K562 (cell line): ENCODE results near the gene AQP1. TPM values are rescaled to one million over a fixed set of nuclear protein-coding genes. Genes with fewer than 3 reads are reported as not detected.

ENCODE experiments used
- ATAC-seq: fragments of 200-7000 bp; cut with Tn5 transposase; 3 replicates; pipeline ENCODE4 v1.9.1; 2020; ENCODE audit warnings: moderate library complexity
- BruUV-seq: library from RNA; stranded (reverse); fragments of 400-500 nt; replicated peaks from 2 replicates; lab custom pipeline; 2021; lab: Mats Ljungman, UMichigan
- CTCF ChIA-PET: fragments of 300-600 bp; formaldehyde crosslinking; extraction: SDS; loops from one replicate; lab custom pipeline; 2021; ENCODE audit warnings: low intra/inter-chr PET ratio; lab: Yijun Ruan, JAX
- POLR2A ChIA-PET: fragments of 300-600, 350-650 bp; sonication (Branson Sonifier 250); formaldehyde crosslinking; extraction: SDS; loops from one replicate; lab custom pipeline; 2021; ENCODE audit warnings: antibody characterized with exemption, inconsistent platforms; lab: Yijun Ruan, JAX
- DNase-seq, 4 experiments: peaks; one replicate each; pipeline versions ENCODE4 v3.0.0 to v3.0.0-alpha.2; 2011 to 2018; ENCODE audit warnings: low spot score in 3 of 4, mixed read lengths in 3 of 4; ENCODE audit errors: extremely low read depth in 1 of 4
- FAIRE-seq: peaks from 2 replicates; lab custom pipeline; 2011; peaks lifted over from hg19 to GRCh38; lab: Jason Lieb, UNC
- H2AFZ ChIP-seq: 2 replicates; pipeline ENCODE4 v1.6.0; 2011; ENCODE audit warnings: low read depth, low read length, control low read depth, inconsistent platforms
- H3K27ac ChIP-seq: fragments of 200-600 bp; 3 replicates; pipeline ENCODE4 v1.8.0; 2011; ENCODE audit warnings: low read depth, mild to moderate bottlenecking, control low read depth, inconsistent platforms, low read length, moderate library complexity, mixed read lengths; ENCODE audit errors: extremely low read depth
- H3K27me3 ChIP-seq, 2 experiments: fragments of 300-600 bp in 1 of 2; 2 replicates in 1 of 2; 3 replicates in 1 of 2; pipeline versions ENCODE4 v1.6.0 to v1.8.0; 2011; ENCODE audit warnings: inconsistent platforms in 2 of 2, low read length in 2 of 2, mild to moderate bottlenecking in 1 of 2, mixed read lengths in 1 of 2, moderate library complexity in 1 of 2; ENCODE audit not compliant: control insufficient read depth in 2 of 2, insufficient read depth in 2 of 2
- H3K36me3 ChIP-seq: fragments of 300-600 bp; 3 replicates; pipeline ENCODE4 v1.8.0; 2011; ENCODE audit warnings: mild to moderate bottlenecking, low read length, inconsistent platforms; ENCODE audit not compliant: control insufficient read depth, insufficient read depth
- H3K4me1 ChIP-seq, 2 experiments: fragments of 200-600 bp in 1 of 2; replicated peaks in 1 of 2; 2 replicates in 1 of 2; 3 replicates in 1 of 2; pipeline versions ENCODE4 v1.5.1 to v1.8.0; 2011; ENCODE audit warnings: inconsistent platforms in 2 of 2, low read length in 2 of 2, mild to moderate bottlenecking in 1 of 2, mixed read lengths in 1 of 2, moderate library complexity in 1 of 2; ENCODE audit not compliant: control insufficient read depth in 2 of 2, insufficient read depth in 2 of 2
- H3K4me2 ChIP-seq: 2 replicates; pipeline ENCODE4 v1.6.1; 2011; ENCODE audit warnings: low read length, control low read depth, inconsistent platforms, mixed read lengths; ENCODE audit not compliant: insufficient read depth
- H3K4me3 ChIP-seq: fragments of 200-600 bp; sonication (generic), shearing (Covaris generic); 2 replicates; pipeline ENCODE4 v1.5.1; 2016; ENCODE audit warnings: control low read depth, inconsistent platforms
- H3K79me2 ChIP-seq: fragments of 200-600 bp; 3 replicates; pipeline ENCODE4 v1.8.0; 2011; ENCODE audit warnings: low read length, inconsistent platforms; ENCODE audit not compliant: control insufficient read depth, insufficient read depth
- H3K9ac ChIP-seq, 2 experiments: 2 replicates each; pipeline versions ENCODE4 v1.6.0 to v1.6.1; 2011; ENCODE audit warnings: low read depth in 2 of 2, low read length in 2 of 2, control low read depth in 1 of 2, inconsistent platforms in 1 of 2, mild to moderate bottlenecking in 1 of 2, mixed read lengths in 1 of 2; ENCODE audit not compliant: insufficient read depth in 1 of 2
- H3K9me1 ChIP-seq: one replicate; pipeline ENCODE4 v1.6.0; 2011; ENCODE audit warnings: inconsistent platforms, mild to moderate bottlenecking, low read length, moderate library complexity; ENCODE audit not compliant: control insufficient read depth, insufficient read depth
- H3K9me3 ChIP-seq: replicated peaks from 2 replicates; pipeline ENCODE4 v1.5.1; 2011; ENCODE audit warnings: low read depth, low read length, inconsistent platforms; ENCODE audit not compliant: control insufficient read depth, insufficient read depth
- H4K20me1 ChIP-seq: replicated peaks from 2 replicates; pipeline ENCODE4 v1.6.1; 2011; ENCODE audit warnings: low read length, inconsistent platforms, mixed read lengths; ENCODE audit not compliant: control insufficient read depth, insufficient read depth
- ERF ChIP-seq: fragments of 450-650 bp; formaldehyde crosslinking; IDR thresholded peaks from 2 replicates; pipeline ENCODE4 v1.4.0; 2020; ENCODE audit warnings: mild to moderate bottlenecking, mixed read lengths
- HDAC1 ChIP-seq, 2 experiments: fragments of 450-650 bp; IDR thresholded peaks; 2 replicates each; pipeline ENCODE4 v1.6.1; 2016 to 2017; ENCODE audit warnings: inconsistent platforms in 1 of 2, mild to moderate bottlenecking in 1 of 2, moderate library complexity in 1 of 2
- LCOR ChIP-seq: sonication (generic); formaldehyde crosslinking; IDR thresholded peaks from 2 replicates; pipeline ENCODE4 v1.8.0; 2022; ENCODE audit warnings: mild to moderate bottlenecking, missing genetic modification reagents
- MAFK ChIP-seq: IDR thresholded peaks from 2 replicates; pipeline ENCODE4 v1.6.1; 2011; ENCODE audit warnings: low read length, improper control_type of control experiment
- NCOA2 ChIP-seq, 2 experiments: fragments of 450-650 bp; IDR thresholded peaks; 2 replicates each; pipeline ENCODE4 v1.6.1; 2018; ENCODE audit warnings: mild to moderate bottlenecking in 2 of 2, moderate library complexity in 1 of 2; ENCODE audit not compliant: partially characterized antibody in 2 of 2
- POLR2B ChIP-seq: fragments of 450-650 bp; IDR thresholded peaks from 2 replicates; pipeline ENCODE4 v1.6.1; 2018; ENCODE audit warnings: low read depth; ENCODE audit not compliant: partially characterized antibody
- RBM15 ChIP-seq: fragments of 200-400 bp; formaldehyde crosslinking; IDR thresholded peaks from 2 replicates; pipeline ENCODE4 v1.6.1; 2018; ENCODE audit warnings: mild to moderate bottlenecking, low read length, moderate library complexity; ENCODE audit not compliant: insufficient read depth
- RBM25 ChIP-seq: fragments of 200-400 bp; formaldehyde crosslinking; IDR thresholded peaks from 2 replicates; pipeline ENCODE4 v1.6.1; 2018; ENCODE audit warnings: low read length, low read depth, moderate library complexity; ENCODE audit not compliant: severe bottlenecking
- SNIP1 ChIP-seq: fragments of 450-650 bp; IDR thresholded peaks from 2 replicates; pipeline ENCODE4 v1.7.1; 2017; ENCODE audit warnings: low read depth, mild to moderate bottlenecking
- ZBTB12 ChIP-seq: fragments of 250-450 bp; sonication (Bioruptor Pico); IDR thresholded peaks from 2 replicates; pipeline ENCODE4 v1.4.0; 2020
- ZC3H11A ChIP-seq: IDR thresholded peaks from 2 replicates; pipeline ENCODE4 v1.6.1; 2012; ENCODE audit warnings: low read depth, low read length, improper control_type of control experiment
- WGBS: fragments of 100-300 bp; shearing (Covaris generic); methylation state at CpG from one replicate; pipeline ENCODE4 v1.1.6; 2016; ENCODE audit warnings: low coverage, mixed read lengths; ENCODE audit not compliant: insufficient coverage; ENCODE audit errors: missing lambda C conversion rate; 5-methylcytosine and 5-hydroxymethylcytosine counted together
- in situ Hi-C: fragments of 300-500 bp; cut with MboI; formaldehyde crosslinking; loops from 4 replicates; pipeline ENCODE4 v1.15.0; 2018; ENCODE audit warnings: inconsistent platforms, mixed read lengths
- intact Hi-C: fragments of 100-400 bp; cut with micrococcal nuclease; formaldehyde crosslinking; loops from 2 replicates; pipeline ENCODE4 v1.14.2; 2022
- polyA plus RNA-seq, 8 experiments: library from polyadenylated mRNA; depleted of rRNA in 4 of 8; stranded (reverse) in 5 of 8; unstranded in 3 of 8; fragments of >200 nt; fragmentation: Nextera tagmentation in 2 of 8; fragmentation: Illumina TruSeq in 1 of 8; extraction: Ambion mirVana in 2 of 8; extraction: Trizol in 1 of 8; gene quantifications; 2 replicates each; pipeline versions ENCODE4 v1.2.1 to v1.2.3, GENCODE V29; 2011 to 2014; ENCODE audit warnings: inconsistent platforms in 1 of 8, missing spikeins in 1 of 8
- total RNA-seq, 7 experiments: library from RNA; depleted of rRNA in 6 of 7; stranded (reverse); fragments of >200 nt in 6 of 7; fragmentation: Illumina TruSeq in 2 of 7; extraction: Trizol in 2 of 7; gene quantifications; 2 replicates each; pipeline versions ENCODE4 v1.2.1 to v1.2.3, GENCODE V29; 2011 to 2021; ENCODE audit warnings: low replicate concordance in 1 of 7
- TF ChIP-seq, protein P1 (sequence below): fragments of 250-450 bp; sonication (Bioruptor Pico); IDR thresholded peaks from 2 replicates; pipeline ENCODE4 v1.4.0; 2020; ENCODE audit warnings: mild to moderate bottlenecking

The AQP1 gene
- total and polyA plus RNA-seq, 9 of the 15 experiments (the other 6 are each of a cell fraction or from before 2014, with no cell fraction given): 0.18 to 12.6 (median 4.1) TPM

DNA sequence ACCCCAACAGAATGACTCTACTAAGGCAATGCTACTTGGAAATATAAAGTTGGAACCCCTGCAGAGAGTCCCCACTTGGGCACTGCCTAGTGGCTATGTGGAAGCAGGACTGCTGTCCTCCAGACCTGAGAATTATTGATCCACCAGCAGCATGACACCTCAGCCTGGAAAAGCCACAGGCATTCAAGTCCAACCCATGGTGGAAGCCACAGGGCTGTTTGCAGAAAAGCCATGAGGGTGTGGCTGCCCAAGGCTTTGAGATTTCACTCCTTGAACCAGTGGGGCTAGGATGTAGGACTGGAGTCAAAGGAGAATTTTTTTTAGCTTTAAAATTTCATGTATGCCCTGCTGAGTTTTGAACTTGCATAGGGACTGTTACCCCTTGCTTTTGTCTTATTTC lies 38.5 kb downstream of the AQP1 start (continued):
- no peak for TF ChIP-seq MAFK

DNA sequence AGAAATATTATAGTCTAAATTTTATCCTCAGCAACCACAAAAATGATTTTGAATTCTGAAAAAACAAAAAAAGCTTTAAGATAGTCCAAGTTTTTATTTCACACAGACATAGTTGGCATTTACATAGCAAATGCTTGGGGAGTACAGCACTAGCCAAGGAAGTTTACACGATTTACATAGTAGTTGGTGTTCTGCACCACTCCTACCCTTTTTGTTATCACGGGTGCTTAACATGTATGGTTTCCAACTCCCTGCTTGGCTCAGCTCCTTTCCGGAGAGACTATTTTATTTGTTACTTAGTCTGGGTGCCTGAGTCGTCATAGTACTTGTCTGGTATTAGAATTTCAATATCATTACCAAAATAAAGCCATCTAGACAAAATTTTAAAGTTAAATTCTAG lies 43.3 kb downstream of the AQP1 start:
- H3K79me2 ChIP-seq: no peaks in the 10 kb centered on the region
- H3K4me2 ChIP-seq: no peak overlapping the region
- 3% methylated on average over 4 of the region's 4 CpGs for WGBS
- no peak for ATAC-seq
- ChIA-PET POLR2A (interaction anchor here (0.5 kb wide), 1 partner anchor 20 kb away, joined by 3 read pairs; no protein-coding TSS in a partner anchor), CTCF (no interaction called here)
- no peak for FAIRE-seq
- intact Hi-C loops: no loop called here
- no TSS peak for BruUV-seq
- H3K9ac ChIP-seq: no peak overlapping the region
- no peak overlapping the region for H3K27ac ChIP-seq
- no peaks in the 10 kb centered on the region for H4K20me1 ChIP-seq
- in situ Hi-C loops: no loop called here
- H2AFZ ChIP-seq: no peak overlapping the region
- no peaks in the 10 kb centered on the region; a peak in 2 of 5 replicates for H3K27me3 ChIP-seq
- H3K4me1 ChIP-seq: no peaks in the 10 kb centered on the region
- no peaks in the 10 kb centered on the region for H3K36me3 ChIP-seq
- TF ChIP-seq RBM15 (no peak), POLR2B (no peak), LCOR (CRISPR knock-in tag) (no peak), SNIP1 (no peak), NCOA2 (IDR thresholded peaks at IDR 0.05; ENCODE audit: partially characterized antibody in 2 of 2) (no peak), HDAC1 (IDR thresholded peaks at IDR 0.05) (no peak), ZBTB12 (CRISPR knock-in tag) (no peak), RBM25 (no peak), ZC3H11A (no peak), ERF (CRISPR knock-in tag) (no peak)
- TF ChIP-seq, protein P1, sequence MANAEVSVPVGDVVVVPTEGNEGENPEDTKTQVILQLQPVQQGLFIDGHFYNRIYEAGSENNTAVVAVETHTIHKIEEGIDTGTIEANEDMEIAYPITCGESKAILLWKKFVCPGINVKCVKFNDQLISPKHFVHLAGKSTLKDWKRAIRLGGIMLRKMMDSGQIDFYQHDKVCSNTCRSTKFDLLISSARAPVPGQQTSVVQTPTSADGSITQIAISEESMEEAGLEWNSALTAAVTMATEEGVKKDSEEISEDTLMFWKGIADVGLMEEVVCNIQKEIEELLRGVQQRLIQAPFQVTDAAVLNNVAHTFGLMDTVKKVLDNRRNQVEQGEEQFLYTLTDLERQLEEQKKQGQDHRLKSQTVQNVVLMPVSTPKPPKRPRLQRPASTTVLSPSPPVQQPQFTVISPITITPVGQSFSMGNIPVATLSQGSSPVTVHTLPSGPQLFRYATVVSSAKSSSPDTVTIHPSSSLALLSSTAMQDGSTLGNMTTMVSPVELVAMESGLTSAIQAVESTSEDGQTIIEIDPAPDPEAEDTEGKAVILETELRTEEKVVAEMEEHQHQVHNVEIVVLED (CRISPR knock-in tag): no peak
- H3K9me1 ChIP-seq: no peaks in the 10 kb centered on the region
- no peak for DNase-seq
- no peak overlapping the region for H3K4me3 ChIP-seq
- peaks cover 4% of the 10 kb centered on the region; the same call in 1 of the 2 replicates for H3K9me3 ChIP-seq
